ENCODE results near the gene EPHX1. TPM values are rescaled to one million over a fixed set of nuclear protein-coding genes. Genes with fewer than 3 reads are reported as not detected.

The EPHX1 gene
- 194 to 245 TPM (median 203 TPM) in 5 replicates for total RNA-seq (2022; extraction: Qiagen RNA extraction; ENCODE audit: low read depth)

DNA sequence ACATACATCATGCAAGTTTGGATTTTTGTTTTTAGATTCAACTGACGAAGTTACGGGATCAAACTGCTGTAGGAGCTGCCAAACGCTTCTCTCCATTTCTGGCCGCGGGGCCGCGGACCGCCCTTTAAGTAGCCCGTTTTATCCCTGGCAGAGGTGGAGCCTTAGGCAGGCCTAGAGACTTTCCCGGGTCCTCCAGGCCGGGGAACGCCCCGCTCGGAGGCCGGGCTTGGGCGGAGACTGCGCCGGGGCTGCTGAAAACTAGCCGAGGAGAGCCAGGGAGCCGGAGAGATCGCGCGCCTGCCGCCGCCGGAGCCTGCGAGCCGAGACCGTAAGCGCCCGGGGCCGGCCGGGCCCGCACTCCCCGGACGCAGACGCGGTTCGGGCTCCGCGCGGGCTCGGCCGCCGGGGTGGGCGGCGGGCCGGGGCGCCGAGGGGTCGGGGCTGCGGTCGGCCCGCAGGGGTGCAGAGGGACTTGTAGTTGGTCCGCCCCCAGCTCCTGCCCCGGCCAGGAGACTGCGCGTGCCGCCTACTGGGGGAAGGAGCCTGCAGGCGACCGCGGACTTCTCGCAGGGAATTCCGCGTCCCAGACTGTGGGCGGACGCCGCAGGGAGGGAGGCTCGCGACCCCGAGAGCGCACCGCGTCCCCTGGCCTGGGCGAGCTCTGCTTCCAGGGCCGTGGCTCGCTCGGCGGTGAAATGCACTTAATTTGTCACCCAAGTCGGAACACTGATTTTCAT is at the start of gene EPHX1:
EPHX1 (plus strand) TSS at position 283 of the 737 bp plus-strand sequence. CDS start 18,606 bp downstream, outside the sequence.

DNA sequence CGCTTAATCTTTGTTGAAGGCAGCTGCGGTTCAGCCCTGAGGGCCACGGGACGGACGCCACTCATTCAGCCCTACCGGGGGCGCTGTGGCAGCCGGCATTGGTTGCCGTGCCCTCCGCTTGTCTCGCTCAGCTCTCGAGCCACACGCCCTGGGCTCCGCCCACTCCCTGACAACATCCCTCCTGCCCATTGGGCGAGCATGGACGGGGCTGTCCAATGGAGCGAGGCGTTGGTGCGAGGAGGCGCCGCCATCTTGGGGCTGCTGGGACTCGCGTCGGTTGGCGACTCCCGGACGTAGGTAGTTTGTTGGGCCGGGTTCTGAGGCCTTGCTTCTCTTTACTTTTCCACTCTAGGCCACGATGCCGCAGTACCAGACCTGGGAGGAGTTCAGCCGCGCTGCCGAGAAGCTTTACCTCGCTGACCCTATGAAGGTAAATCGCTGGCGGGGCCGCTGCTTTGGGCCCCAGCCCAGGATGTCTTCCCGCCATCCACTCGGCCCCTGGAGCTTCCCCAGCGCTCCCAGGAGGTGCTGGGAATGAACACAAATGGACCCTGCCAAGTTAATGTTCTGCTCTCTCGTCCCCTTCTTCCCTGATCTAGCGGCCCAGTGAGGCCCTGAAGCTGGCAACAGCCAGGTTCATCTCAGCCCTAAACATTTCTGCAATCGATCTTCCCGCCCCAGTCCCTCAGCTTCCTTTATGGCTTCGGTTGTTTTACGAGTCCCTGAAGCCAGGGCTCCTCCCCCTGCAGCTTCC is 32.2 kb upstream of the EPHX1 start, which contains the start of gene SRP9:
SRP9 (plus strand) TSS at position 244 of the 754 bp plus-strand sequence; CDS start at position 359, 115 bp downstream.

DNA sequence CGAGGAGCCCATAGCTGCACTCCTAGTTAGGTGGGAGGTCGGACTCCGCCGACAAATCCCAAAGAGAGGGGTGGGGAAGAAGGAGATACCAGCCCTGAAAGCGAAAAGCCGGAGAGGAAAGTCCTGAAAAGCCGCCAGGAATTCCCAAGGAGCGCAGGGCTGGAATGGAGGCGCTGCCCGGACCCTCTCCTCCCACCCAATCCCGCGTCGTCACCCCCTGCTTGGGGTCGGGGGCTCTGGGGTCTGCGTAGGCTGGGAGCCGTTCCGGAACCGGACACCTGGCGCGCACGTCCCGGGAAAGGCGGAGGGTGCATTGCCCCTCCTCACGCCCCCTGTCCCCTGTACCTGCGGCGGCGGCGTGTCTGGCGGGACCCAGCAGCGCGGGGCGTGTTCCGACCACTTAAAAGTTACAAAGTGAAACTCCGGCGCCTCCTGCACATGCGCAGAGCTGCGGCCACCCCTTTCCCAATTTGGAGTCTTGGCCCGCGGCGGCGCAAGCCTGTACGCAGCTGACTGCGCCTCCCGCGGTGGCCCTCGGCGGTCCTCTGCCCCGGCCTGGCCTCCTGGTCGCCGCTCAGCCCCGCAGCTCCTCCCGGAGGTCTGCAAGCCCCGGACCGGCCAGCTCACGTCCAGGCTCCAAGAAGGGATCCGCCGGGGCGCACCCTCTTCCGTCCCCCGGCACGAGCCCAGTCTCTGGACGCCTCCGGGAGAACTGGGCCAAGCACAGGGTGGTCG is 72.2 kb downstream of the EPHX1 start, which contains the start of gene TMEM63A:
TMEM63A (minus strand) TSS at position 422 of the 735 bp plus-strand sequence. CDS start 4,800 bp downstream, outside the sequence.

DNA sequence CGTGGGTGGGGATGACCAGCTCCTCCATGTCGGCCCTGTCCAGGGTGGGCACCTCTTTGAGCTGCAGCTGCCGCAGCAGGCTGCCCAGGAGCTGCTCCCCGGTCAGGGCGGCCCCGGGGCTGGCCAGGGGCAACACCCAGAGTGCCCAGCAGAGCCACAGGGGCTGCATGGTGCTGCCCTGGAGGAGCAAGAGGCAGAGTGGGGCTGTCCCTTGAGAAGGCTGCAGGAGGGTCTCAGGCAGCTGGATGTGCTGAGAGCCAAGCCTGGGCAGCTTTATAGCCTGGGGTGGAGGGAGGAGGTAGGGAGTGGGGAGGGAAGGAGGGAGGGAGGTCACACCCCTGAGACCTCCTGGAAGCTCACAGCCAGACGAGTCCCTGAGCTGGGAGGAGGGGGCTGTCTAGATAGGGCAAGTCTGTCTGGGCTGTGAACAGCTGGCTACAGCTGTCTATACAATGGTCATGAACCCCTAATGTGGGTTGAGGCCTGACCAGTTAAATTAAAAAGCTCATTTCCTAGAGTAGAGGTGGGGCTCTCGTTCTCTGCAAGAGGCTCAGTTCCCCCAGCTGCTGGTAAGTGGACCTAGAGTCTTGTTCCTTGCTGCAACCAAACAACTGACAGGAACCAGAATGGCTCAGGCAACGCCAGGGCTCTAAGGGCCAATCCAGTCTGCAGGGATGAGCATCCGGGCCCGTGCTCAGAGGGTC is 79.1 kb downstream of the EPHX1 start, which contains the start of gene LEFTY1:
LEFTY1 (minus strand) TSS at position 249 of the 704 bp plus-strand sequence; CDS start at position 169, 80 bp downstream.

Other genes with a start within 250 kb of the EPHX1 start
- 68.4 to 90.6 TPM (median 86.1 TPM) in 5 replicates for gene ENAH, start 157.0 kb upstream of the EPHX1 start, total RNA-seq (2022; extraction: Qiagen RNA extraction; ENCODE audit: low read depth)
- gene SRP9, start 32.3 kb upstream of the EPHX1 start, total RNA-seq (2022; extraction: Qiagen RNA extraction; ENCODE audit: low read depth) = 231 to 310 TPM (median 241 TPM) in 5 replicates
- gene TMEM63A, start 72.3 kb downstream of the EPHX1 start, total RNA-seq (2022; extraction: Qiagen RNA extraction; ENCODE audit: low read depth) = 4.5 to 6.4 TPM (median 5.9 TPM) in 5 replicates
- 0.50 to 1.1 TPM (median 0.68 TPM) in 5 replicates for gene LEFTY1, start 79.0 kb downstream of the EPHX1 start, total RNA-seq (2022; extraction: Qiagen RNA extraction; ENCODE audit: low read depth)
- gene PYCR2, start 114.1 kb downstream of the EPHX1 start, total RNA-seq (2022; extraction: Qiagen RNA extraction; ENCODE audit: low read depth) = 46.3 to 54.3 TPM (median 51.9 TPM) in 5 replicates
- 0.06 to 0.24 TPM in 2 of 5 replicates, not detected in the others for gene LEFTY2, start 131.1 kb downstream of the EPHX1 start, total RNA-seq (2022; extraction: Qiagen RNA extraction; ENCODE audit: low read depth)
- 6.9 to 9.4 TPM (median 8.2 TPM) in 5 replicates for gene SDE2, start 189.2 kb downstream of the EPHX1 start, total RNA-seq (2022; extraction: Qiagen RNA extraction; ENCODE audit: low read depth)